HG03097 (cell line): ENCODE results near the gene NDUFS1.
"Not testable (repeated sequence)": the region's sequence is repeated elsewhere in the genome, so short reads cannot be mapped to it uniquely, and the experiment has no call there.

Source experiments
- ATAC-seq: cut with Tn5 transposase; IDR thresholded peaks from one replicate; pipeline ENCODE4 v1.9.1; 2021; ENCODE audit not compliant: unreplicated experiment, low FRiP score

The NDUFS1 gene

DNA sequence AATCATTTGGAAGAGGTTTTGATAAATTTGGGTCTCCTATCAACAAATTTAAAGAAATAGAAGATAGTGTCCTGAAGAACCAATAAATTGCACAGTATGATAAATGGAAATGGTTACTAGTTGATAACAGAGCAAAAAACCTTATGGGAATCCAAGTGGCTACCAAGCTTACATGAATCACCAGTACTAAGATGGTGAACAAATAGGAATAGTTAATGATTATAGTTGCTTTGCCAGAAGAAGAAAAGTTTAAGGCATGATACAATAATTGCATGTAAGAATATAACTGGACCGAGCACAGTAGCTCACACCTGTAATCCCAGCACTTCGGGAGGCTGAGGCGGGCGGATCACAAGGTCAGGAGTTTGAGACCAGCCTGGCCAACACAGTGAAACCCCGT lies 53.7 kb downstream of the NDUFS1 start:
- ATAC-seq, result no peak

DNA sequence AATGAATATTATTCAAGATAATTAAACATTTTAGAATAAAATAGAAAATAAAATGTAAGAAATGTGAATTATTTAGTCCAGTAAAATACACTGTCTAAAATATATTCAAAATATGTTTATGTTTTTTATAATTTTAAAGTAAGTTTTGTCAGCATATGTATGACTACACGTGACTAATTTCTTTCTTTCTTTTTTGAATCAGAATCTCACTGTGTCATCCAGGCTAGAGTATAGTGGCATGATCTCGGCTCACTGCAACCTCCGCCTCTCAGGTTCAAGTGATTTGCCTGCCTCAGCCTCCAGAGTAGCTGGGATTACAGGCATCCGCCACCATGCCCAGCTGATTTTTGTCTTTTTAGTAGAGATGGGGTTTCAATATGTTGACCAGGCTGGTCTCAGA lies 54.2 kb downstream of the NDUFS1 start:
- ATAC-seq, result no peak

DNA sequence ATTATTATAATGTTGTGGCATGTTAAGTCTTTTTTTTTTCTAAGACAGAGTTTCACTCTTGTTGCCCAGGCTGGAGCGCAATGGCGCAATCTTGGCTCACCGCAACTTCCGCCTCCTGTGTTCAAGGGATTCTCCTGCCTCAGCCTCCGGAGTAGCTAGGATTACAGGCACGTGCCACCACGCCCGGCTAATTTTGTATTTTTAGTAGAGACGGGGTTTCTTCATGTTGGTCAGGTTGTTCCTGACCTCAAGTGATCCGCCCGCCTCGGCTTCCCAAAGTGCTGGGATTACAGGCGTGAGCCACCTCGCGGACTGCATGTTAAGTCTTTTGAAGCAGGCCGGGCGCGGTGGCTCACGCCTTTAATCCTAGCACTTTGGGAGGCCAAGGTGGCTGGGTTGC lies 60.4 kb downstream of the NDUFS1 start:
- ATAC-seq, result not testable (repeated sequence)

DNA sequence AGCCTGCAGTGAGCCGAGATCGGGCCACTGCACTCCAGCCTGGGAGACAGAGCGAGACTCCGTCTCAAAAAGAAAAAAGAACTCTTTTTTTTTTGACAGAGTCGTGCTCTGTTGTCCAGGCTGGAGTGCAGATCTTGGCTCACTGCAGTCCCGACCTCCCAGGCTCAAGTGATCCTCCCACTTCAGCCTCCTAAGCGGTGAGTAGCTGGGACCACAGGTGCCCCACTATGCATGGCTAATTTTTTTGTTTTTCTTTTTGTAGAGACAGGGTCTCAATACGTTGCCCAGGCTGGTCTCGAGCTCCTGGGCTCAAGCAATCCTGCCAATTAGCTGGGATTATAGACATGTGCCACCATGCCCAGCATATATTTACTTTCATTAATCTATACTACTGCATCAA lies 60.8 kb downstream of the NDUFS1 start:
- no peak for ATAC-seq

DNA sequence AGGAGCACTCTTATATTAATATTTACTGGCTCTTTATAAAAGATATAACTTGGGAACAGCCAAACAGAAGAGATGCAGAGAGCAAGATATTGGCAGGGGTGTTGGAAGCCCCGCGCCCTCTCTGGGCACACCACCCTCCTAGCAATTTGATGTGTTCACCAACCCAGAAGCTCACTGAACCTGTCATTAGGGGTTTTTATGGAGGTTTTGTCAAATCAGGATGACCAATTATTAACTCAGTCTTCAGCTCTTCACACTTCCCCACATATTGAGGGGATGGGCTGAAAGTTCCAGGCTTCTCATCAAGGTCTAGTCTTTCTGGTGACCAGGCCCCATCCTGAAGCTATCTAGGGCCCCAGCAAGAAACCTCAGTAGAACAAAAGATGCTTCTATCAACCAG lies 62.4 kb downstream of the NDUFS1 start:
- no peak for ATAC-seq

DNA sequence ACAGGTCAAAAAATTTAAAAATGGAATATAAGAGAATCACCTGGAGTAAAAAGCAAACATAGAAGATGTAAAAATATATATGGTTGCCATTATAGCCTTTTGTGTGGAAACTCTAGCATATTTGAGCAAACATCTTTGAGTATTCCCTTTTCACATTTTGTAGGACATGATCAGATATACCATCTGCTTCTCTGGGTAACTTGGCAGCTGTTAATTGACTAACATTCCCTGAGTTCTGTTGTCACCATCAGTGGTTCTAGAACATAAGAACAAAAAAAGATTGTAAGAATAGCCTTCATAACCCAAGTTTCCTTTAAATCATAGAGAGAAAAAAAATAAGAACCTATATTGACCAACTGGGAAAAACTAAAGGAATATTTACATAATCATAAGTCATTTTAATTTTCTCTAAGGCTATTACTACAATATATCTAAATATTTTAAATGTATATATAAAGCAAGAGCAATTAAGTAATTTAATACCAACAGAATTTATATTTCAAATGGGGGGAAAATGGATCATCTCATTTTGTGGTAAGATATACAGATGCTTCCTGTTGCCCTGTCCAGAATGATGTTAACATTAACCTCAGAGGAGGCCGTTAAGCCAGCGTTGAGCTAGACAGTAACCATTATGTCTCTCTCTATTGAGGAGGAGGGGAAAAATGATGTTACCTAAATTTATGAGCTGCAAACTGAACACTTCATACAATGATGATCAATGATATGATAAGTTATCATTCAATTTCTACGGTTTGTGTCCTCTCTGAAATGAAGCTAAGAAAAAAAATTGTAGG lies 63.5 kb downstream of the NDUFS1 start:
- ATAC-seq, result no peak

DNA sequence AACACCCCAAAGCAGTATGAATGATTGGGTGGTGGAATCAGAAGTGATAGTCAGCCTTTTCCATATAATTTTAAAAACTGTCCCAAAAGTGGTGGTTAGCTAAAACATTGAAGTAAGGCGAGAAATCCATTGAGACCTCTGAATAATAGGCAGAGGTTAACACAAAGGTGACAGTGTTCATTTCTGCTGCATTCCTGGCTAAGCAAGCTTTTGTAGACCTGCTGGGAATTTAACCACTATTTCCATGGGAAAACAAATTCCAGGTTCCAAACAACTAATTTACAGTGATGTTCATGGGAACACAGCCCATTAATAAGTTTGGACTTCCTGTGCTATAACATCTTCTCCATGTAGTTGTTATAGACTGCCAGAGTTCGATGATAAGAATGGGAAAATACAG lies 66.9 kb downstream of the NDUFS1 start:
- no peak for ATAC-seq

DNA sequence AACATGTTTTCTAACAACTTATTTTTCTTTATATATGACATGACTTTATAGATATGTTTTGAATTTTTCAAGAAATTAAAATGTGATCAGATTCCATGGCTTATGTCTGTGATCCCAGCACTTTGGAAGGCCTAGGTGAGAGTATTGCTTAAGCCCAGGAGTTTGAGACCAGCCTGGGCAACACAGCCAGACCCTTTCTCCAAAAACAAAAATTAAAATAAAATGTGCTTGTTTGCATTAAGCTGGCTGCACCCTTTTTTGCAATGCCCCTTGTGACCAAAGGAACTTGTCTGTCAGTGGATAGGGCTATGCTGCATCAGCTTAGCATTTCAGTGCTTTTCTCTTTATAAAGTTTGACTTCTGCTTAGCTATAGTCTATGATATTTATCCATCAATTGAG lies 71.0 kb downstream of the NDUFS1 start:
- no peak for ATAC-seq

DNA sequence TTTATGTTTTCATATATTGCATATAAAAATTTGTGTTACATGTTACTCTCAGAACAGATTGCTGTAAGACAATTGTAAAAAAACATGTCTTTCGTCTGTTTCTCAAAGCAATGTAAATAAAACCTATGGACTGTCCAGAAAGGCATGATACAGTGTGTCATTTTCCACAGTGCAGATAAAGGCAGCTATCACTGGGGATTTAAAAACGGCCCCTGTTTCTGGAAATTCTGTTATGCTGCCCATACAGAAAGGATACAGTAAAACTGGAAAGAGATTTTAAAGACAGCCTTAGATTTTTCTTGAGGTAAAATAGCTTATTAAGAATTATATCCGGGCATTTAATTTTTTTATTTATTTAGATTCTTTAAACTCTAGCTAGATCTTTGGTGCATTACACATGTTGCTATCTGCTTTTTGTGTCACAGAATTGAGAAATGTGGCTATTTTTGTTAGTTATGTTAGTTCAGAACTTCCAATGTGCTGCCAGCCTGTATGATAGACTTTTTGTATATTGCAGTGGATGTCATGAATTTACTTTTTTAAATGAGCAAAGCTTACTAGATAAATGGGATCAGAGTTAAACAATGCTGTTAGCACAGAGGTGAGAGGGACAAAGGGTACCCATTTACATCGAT lies 72.4 kb downstream of the NDUFS1 start:
- ATAC-seq, result no peak

DNA sequence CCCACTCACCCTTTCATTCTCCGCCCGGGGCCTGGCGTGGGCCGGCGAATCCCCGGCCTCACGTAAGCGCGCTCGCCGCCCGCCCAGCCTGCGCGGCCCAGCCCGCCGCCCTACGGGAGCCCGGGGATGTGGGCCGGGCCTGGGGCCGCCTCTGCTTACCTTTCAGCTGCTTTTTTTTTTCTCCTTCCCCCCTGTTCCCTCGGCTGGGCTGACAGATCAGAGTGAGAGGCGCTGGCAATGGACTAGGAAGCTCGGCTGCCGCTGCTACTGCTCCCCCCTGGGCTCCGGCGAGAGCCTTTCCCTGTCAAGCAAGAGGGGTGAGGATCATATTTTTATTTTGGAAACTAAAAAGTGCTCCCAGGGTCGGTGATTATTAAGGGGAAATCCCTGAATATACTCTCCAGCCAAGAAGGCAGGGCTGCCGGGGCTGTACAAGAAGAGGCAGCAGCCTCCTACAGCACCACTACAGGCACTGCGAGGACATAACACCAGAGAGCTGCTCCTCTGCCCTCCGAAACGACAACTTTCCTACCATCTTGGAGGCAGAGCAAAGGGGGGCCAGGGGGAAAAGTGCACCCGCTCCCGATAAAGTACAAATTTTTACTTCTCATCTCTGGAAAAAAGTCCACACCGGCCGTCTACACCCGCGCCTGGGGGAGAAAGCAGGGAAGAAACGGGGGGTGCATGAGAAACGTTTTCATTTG lies 73.3 kb downstream of the NDUFS1 start, which contains the start of gene INO80D:
Gene INO80D, minus strand, starts transcription at position 433 of the 704 bp plus-strand sequence. CDS start 23,158 bp downstream, outside the sequence.
- peak; percentile 79 for ATAC-seq

DNA sequence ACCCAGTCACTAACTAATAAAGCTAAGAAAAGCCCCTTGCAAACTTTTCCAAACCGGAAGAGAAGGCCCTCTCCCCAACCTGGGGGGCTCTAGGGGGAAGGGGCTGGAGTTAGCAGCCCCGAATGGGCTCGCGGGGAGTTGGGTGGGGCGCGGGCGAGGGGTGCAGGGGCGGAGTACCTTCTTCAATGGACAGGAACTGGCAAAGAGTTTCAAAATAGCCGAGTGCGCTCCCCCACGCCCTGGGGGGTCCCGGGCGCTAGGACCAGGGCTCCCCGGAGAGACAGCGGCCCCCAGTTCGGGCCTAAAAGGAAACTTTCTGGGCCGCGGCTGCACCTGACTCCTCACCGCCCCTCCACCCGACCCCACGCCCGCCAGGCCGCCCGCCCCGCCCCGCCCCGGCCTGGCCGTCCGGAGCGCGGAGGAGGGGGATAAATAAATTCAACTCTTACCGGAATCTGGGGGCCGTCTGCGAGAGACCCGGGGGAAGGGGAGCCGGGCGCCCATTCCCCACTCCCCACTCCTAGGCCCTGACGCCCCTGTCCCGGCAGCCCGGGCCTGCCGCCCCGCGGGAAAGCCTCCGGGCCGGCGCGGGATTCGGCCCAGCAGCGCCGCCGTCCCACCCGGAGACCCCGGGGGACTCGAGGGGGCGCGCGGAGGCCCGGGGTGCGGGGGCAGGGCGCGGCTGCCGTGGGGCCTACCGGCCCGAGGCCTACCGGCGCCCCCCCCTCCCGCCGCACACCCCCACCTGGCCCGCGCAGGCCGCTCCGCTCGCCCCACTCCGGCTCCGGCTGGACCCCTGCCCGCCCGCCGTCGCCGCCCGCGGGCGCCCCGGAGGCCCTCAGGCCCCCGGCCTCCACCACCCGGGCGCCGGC lies 74.1 kb downstream of the NDUFS1 start:
- peak; percentile 18 for ATAC-seq

DNA sequence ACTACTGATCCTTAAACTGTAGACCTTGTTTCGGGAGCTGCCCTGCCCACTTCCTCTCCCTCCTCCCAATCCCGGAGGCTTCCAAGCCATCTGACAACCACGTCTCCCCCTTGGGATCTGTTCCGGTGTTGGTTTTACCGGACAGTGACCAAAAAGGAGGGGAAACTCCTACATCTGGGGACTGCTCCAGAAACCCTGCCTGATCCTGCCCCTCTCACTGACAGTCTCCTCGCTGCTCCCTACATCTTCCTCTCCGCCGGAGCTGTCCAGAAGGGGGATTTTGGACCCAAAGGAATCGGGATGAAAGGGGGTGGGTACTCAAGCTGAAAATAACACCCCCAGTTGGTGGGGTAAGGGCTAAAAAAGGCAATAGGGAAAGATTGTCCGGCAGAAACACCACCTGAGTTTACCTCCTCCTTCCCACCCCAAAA lies 74.8 kb downstream of the NDUFS1 start:
- no peak for ATAC-seq

DNA sequence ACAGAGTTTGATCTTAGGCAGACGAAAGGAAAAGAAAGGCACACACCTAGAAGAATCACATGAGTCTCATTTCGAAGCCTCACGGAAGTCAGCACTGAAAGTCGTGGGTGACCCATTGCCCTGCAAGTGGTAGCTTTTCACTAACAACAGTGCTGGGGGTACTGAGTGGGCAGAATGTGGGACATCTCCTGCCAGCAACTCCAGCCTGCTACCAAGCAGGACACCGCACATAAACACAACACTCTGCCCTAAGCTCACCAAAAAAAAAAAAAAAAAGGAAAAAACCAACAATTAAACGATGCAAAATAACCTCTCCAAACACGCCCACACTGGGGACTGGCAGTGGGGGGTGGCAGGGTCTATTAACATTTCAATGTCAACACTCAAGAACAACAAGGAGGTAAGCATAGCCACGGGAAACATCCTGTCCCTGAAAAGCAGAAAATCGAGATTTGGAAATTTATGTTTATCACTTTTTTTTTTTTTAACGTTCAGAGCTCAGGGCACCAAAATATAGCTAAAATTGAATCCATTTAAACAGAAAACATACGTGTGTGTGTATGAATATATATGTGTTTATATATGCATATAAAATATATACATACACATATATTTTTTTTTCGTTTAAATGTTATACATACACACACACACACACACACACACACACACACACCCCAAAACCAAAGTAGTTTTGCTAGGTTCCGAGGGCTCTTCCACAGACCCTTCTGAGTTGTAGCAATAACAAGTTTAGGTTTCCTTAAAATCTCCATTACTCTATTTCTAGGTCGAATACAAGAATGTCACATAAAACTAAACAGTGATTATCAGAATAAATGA lies 75.4 kb downstream of the NDUFS1 start:
- ATAC-seq, result no peak

DNA sequence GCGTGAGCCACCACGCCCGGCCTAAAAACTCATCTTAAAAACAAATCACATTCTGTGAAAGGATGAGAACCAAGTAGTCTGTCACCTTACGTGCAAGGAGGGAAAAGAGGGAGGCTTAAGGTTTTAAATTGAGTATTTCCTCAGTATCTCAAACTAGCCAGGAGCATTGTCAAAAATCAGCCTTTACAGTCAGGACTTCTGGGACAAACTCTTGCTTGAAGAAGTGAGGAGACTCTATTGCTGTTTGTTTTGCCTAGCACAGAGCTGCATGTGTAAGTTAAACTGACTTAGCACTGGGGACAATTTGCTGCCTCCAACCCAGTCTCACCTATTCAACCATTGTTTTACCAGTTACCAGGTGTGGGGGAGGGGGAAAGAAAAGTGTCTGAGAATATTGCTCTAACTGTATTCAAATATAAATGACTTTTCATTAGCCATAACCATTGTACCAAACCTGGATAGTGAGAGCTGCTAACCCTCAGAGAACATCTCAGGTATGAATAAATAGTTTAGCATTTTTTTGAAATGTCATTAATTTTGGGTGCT lies 76.9 kb downstream of the NDUFS1 start:
- no peak for ATAC-seq

DNA sequence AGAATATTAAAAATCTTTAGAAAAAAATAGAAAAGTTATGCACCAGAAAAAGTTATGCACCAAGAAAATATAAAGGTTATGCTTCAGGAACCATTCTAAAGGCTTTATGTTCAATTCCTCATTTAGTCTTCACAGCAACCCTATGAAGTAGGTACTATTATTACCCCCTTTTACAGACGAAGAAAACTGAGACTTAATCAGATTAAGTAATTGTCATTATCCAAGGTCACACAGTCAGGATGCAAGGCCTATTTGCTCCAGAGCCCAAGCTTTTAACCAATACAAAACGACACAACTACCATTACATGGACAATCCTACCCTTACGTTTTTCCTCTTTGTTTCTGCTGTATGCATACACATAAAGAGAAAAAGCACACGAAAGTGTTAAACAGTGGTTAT lies 78.3 kb downstream of the NDUFS1 start:
- ATAC-seq, result no peak

DNA sequence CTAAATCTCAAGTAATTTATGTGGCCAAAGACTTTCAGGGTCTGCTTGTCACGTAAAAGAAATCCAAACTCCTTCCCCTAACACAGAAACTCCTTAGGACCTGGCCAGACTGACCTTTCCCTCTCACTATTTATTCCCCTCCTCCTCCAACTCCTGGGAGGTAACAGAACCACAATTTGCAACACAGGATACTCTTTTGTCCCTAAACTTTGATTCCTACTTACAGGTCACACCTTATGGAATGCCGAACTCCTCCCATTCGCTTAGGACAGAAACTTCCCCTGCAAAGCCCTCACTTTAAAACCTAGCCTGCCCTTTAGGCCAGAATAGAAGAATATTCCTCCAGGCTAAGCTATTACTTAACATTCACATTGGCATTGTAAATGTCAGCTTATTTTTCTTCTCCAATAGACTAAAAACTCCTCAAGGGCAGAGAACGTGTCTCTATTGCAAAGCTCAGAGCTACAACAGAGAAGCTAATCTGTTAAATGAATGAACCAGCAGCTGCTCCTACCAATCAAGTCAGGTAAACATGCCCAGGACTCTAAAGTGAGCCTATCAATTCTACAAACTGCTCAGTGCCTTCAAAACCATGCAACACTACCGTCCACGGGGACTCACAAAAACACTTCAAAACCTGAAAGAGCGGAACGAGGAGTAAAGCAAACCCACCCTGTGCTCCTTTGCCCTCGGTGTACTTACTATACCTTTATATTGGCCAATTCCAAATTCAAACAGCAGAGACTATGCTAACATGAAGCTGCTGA lies 79.4 kb downstream of the NDUFS1 start:
- no peak for ATAC-seq

DNA sequence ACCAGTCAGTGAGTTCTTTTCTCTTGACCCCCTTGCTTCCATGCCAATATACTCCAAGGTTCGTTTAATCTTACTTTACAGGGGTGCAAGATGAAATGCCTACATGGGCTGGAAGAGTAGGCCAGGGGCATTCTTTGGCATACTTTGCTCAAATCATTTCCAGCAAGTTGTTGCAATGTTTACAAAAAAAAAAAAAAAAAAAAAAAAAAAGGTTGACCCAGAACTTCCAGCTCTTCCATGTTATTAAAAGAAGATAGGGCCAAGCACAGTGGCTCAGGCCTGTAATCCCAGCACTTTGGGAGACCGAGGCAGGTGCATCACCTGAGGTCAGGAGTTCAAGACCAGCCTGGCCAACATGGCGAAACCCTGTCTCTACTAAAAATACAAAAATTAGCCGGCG lies 81.4 kb downstream of the NDUFS1 start:
- ATAC-seq, result not testable (repeated sequence)

DNA sequence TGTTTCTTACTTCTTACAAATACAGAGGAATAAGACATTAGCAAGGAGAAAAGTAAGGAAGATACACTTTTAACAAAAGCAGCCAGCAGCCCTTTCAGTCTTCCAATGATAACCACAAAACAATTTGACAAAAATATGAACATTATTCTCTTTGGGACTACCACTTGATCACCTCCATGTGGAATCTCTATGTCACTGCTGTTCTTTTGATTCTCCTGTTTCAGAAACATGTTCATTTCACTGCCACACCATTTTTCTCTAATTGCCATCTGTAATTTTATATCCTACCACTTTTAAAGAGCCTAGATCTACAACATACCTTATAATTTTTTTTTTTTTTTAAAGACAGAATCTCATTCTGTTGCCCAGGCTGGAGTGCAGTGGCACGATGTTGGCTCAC lies 84.1 kb downstream of the NDUFS1 start:
- no peak for ATAC-seq

DNA sequence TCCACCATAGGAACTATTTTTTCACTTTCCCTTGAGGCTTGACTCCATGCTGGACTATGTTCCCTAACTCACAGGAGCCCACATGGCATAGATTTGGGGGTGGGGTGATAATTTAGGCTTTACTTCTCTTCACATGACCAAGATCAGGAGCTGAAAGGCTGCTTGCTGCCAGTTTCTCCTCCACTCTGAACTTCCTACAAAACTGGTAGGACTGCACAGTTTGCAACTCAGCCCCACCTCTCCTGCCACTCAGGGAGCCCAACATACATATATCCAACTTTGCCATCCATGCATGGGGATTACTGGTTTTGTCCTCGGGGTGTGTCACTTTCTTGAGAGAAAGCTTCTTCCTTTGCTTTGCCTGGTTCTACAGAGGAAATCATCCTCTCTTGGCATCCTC lies 87.4 kb downstream of the NDUFS1 start:
- ATAC-seq, result no peak
